ENCODE data around the gene MPHOSPH8. TPM values are rescaled to one million over a fixed set of nuclear protein-coding genes. Genes with fewer than 3 reads are reported as not detected.

Gene MPHOSPH8, protein sequence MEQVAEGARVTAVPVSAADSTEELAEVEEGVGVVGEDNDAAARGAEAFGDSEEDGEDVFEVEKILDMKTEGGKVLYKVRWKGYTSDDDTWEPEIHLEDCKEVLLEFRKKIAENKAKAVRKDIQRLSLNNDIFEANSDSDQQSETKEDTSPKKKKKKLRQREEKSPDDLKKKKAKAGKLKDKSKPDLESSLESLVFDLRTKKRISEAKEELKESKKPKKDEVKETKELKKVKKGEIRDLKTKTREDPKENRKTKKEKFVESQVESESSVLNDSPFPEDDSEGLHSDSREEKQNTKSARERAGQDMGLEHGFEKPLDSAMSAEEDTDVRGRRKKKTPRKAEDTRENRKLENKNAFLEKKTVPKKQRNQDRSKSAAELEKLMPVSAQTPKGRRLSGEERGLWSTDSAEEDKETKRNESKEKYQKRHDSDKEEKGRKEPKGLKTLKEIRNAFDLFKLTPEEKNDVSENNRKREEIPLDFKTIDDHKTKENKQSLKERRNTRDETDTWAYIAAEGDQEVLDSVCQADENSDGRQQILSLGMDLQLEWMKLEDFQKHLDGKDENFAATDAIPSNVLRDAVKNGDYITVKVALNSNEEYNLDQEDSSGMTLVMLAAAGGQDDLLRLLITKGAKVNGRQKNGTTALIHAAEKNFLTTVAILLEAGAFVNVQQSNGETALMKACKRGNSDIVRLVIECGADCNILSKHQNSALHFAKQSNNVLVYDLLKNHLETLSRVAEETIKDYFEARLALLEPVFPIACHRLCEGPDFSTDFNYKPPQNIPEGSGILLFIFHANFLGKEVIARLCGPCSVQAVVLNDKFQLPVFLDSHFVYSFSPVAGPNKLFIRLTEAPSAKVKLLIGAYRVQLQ
- total RNA-seq (2014; rRNA removed; shearing (Covaris generic)) = 16.4 and 20.3 TPM in 2 replicates

GRCh38 chr13:19633479-19634255 is at the start of gene MPHOSPH8:
Gene MPHOSPH8, plus strand, starts transcription at chr13:19633659. Its CDS starts 90 bp downstream, at chr13:19633749.

Other genes starting within 250 kb of the MPHOSPH8 start
- not detected in 2 replicates for gene TPTE2, start 72.1 kb upstream of the MPHOSPH8 start, total RNA-seq (2014; rRNA removed; shearing (Covaris generic))
- 85.6 and 90.9 TPM in 2 replicates for gene PSPC1, start 149.3 kb downstream of the MPHOSPH8 start, total RNA-seq (2014; rRNA removed; shearing (Covaris generic))
- gene ZMYM5, start 230.0 kb downstream of the MPHOSPH8 start, total RNA-seq (2014; rRNA removed; shearing (Covaris generic)) = 10.6 and 12.6 TPM in 2 replicates